GM12891 (cell line): ENCODE data around the gene FAM20C.
"Not testable (repeated sequence)": the region's sequence is repeated elsewhere in the genome, so short reads cannot be mapped to it uniquely, and the experiment has no call there.

Experiments used
- DNase-seq: peaks from one replicate; pipeline ENCODE4 v3.0.0; 2011; ENCODE audit warnings: low spot score; ENCODE audit not compliant: insufficient read length
- FAIRE-seq: peaks from 2 replicates; lab custom pipeline; 2011; peaks lifted over from hg19 to GRCh38; lab: Jason Lieb, UNC
- PAX5 ChIP-seq: IDR thresholded peaks from 2 replicates; pipeline ENCODE4 v1.6.1; 2011; ENCODE audit warnings: low read length, moderate library complexity, mild to moderate bottlenecking; ENCODE audit not compliant: insufficient read depth, severe bottlenecking
- POLR2A ChIP-seq: IDR thresholded peaks from 2 replicates; pipeline ENCODE4 v1.6.1; 2011; ENCODE audit warnings: low read depth, low read length, control low read depth
- POLR2AphosphoS5 ChIP-seq: IDR thresholded peaks from 2 replicates; pipeline ENCODE4 v1.6.1; 2011; ENCODE audit warnings: low read depth, low read length, control low read depth
- POU2F2 ChIP-seq: IDR thresholded peaks from 2 replicates; pipeline ENCODE4 v1.6.1; 2011; ENCODE audit warnings: low read depth, mild to moderate bottlenecking, control low read depth, low read length, moderate library complexity
- SPI1 ChIP-seq: IDR thresholded peaks from 2 replicates; pipeline ENCODE4 v1.6.1; 2011; ENCODE audit warnings: low read depth, low read length, control low read depth
- TAF1 ChIP-seq: IDR thresholded peaks from 2 replicates; pipeline ENCODE4 v1.6.1; 2011; ENCODE audit warnings: low read depth, low read length, control low read depth

FAM20C gene

GRCh38 chr7:259751-260405, 67.5 kb downstream of the FAM20C start:
- TF ChIP-seq SPI1 = no peak
- no peak for TF ChIP-seq POLR2AphosphoS5
- no peak for TF ChIP-seq POU2F2
- no peak for TF ChIP-seq PAX5
- TF ChIP-seq POLR2A = no peak
- TF ChIP-seq TAF1 = no peak
- no peak for FAIRE-seq

GRCh38 chr7:260441-261281, 68.3 kb downstream of the FAM20C start:
- no peak for TF ChIP-seq POLR2AphosphoS5
- TF ChIP-seq POLR2A = no peak
- TF ChIP-seq SPI1 = no peak
- no peak for TF ChIP-seq POU2F2
- TF ChIP-seq TAF1 = no peak
- TF ChIP-seq PAX5 = no peak
- DNase-seq (no peak), FAIRE-seq (no peak)

More at GRCh38 chr7:259751-260405, 67.5 kb downstream of the FAM20C start:
- DNase-seq = no peak

DNA sequence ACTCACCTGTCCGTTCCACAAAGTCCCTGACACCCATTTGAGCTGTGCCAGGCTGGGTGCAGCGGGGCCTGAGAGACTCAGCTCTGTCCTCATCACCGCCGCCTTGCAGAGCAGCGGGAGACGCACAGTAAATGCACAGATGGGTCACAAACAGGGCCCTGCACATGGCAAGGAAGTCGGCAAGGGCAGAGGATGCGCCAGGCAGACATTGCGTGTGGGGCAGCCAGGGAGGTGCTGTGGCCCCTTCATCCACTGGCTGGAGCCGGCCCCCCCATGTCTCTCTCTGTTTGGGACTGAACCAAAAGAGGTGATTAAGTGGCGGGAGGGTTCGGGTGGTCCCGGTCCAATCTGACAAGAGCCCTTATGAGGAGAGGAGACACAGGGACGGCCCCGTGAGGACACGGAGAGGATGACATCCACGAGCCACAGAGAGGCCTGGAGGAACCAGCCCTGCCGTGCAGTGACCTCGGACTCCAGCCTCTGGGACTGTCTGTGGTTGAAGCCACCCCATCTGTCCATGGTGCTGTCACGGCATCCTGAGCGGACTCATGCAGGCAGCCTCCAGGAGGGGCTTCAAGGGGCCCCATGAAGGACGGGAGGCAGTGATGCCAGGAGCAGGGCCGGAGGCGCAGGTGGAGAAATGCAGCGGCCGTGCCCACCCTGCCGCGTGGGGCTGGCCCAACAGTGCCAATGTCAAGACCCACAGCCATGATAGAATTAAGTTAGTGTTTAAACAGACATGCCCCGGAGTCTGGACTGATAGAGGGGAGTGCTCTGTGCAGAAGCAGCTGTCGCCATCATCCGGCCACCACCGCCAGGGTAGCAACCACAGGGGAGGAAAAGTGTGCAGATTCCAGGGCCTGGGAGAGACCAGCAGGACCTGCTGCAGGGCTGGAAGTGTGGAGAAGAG, 69.2 kb downstream of the FAM20C start:
- DNase-seq (no peak), FAIRE-seq (no peak)
- no peak for TF ChIP-seq POLR2AphosphoS5
- TF ChIP-seq TAF1 = no peak
- no peak for TF ChIP-seq PAX5
- no peak for TF ChIP-seq POLR2A
- TF ChIP-seq SPI1 = no peak
- TF ChIP-seq POU2F2 = no peak

GRCh38 chr7:262251-262572, 69.8 kb downstream of the FAM20C start:
- FAIRE-seq = no peak

DNA sequence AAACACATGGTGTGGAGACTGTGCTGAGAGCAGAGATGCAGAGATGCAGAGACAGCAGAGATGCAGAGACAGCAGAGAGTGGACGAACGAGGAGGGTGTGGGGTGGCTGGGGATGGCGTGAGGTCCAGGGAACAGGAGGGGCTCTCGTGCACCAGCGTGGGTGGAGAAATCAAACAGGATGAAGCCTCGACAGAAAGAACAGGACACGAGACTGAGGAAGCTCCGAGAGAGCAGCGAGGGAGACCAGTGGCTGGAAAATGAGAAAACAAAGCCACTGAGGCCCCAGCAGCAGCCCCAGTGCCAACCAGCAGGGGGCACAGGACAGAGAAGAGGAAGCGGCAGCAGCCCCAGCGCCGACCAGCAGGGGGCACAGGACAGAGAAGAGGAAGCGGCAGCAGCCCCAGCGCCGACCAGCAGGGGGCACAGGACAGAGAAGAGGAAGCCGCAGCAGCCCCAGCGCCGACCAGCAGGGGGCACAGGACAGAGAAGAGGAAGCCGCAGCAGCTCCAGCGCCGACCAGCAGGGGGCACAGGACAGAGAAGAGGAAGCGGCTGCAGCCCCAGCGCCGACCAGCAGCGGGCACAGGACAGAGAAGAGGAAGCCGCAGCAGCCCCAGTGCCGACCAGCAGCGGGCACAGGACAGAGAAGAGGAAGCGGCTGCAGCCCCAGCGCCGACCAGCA, 70.4 kb downstream of the FAM20C start:
- peak; percentile 66 for DNase-seq
- not testable (repeated sequence) for FAIRE-seq

More at GRCh38 chr7:262251-262572, 69.8 kb downstream of the FAM20C start:
- no peak for TF ChIP-seq POLR2A
- TF ChIP-seq PAX5 = no peak
- TF ChIP-seq POU2F2 = no peak
- no peak for TF ChIP-seq TAF1
- DNase-seq = no peak

DNA sequence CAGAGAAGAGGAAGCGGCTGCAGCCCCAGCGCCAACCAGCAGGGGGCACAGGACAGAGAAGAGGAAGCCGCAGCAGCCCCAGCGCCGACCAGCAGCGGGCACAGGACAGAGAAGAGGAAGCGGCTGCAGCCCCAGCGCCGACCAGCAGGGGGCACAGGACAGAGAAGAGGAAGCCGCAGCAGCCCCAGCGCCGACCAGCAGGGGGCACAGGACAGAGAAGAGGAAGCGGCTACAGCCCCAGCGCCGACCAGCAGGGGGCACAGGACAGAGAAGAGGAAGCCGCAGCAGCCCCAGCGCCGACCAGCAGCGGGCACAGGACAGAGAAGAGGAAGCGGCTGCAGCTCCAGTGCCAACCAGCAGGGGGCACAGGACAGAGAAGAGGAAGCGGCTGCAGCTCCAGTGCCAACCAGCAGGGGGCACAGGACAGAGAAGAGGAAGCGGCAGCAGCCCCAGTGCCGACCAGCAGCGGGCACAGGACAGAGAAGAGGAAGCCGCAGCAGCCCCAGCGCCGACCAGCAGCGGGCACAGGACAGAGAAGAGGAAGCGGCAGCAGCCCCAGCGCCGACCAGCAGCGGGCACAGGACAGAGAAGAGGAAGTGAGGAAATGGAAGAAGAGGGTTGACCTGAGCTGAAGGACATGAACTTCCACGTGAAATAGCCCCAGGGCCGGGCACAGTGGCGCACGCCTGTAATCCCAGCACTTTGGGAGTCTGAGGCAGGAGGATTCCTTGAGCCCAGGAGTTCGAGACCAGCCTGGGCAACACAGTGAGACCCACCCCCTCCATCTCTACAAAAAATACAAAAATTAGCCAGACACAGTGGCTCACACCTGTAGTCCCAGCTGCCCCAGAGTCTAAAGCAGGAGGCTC, 71.3 kb downstream of the FAM20C start:
- peak; percentile 61 for TF ChIP-seq SPI1
- not testable (repeated sequence) for DNase-seq, FAIRE-seq

DNA sequence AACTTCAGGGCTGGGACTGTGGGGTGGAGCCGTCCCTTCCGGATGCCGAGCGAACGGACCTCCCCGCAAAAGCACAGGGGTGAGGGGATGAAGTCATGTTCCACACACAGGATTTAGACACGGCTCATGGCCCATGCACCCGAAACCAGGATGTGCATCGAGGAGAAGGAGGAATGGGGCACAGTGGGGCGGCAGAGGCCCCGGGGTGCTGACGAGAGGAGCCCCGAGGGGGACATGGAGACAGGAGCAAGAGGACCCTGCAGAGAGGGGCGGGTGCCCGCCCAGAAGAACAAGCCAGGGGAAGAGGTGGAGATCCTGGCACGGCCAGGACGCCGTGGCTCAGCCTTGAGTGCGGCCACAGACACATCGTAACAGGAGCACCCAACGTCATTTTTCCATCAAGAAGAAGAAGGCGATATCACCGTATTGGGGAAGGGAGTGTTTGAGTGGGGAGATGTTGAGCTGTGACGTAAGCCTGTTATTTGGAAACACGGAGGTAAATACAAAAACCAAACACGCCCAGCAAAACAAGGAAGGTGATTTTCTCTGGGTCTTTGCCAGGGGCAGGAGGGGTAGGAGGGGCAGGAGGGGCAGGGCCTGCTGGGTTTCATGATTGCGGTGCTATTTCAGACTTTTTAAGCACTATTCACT, 72.3 kb downstream of the FAM20C start:
- DNase-seq (no peak), FAIRE-seq (peak; percentile 71)
- no peak for TF ChIP-seq POU2F2
- TF ChIP-seq PAX5 = no peak
- no peak for TF ChIP-seq SPI1
- no peak for TF ChIP-seq TAF1
- TF ChIP-seq POLR2AphosphoS5 = no peak
- no peak for TF ChIP-seq POLR2A

DNA sequence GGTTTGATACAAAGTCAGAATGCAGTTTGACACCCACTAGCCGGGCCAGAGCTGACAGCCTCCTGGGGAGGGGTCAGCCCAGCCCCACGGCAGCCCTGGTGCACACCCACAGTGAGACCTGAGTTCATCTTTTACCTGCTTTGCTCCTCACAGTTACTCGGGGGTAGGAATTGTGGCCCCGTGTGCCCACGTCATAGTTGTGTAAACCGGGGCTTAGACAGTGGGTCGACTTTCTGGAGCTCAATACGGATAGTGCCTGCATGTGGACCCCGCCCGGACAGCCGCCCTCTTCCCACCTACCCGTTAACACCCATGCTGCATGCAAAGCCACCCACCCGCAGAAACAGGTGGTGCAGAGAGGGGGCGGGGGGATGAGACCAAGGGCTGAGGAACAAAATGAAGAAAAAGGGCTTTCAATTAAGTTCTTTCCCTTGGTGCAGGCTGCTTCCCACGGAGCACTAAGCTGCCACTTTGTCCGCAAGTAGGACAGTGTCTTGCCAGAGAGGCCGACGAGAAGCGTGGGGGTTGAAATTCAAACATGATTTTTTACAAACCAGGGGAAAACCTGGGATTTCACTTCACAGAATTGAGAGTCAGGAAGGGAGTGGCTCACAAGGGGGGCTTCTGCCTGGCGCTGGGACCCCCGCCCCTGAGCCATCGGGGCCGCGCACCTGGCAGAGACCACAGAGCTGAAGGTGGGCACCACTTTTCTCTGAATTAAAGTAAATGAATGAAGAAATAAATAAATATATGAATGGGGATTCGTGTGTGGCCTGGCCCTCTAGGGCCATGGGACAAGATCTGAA, 73.0 kb downstream of the FAM20C start:
- FAIRE-seq = no peak
- TF ChIP-seq POLR2AphosphoS5 (no peak), TAF1 (no peak), POLR2A (no peak), SPI1 (no peak)
- no peak for DNase-seq
